DND-41 (cell line): Measurements from ENCODE around the gene FMN2.

ENCODE experiments used
- ATAC-seq: fragments of 200-7000 bp; cut with Tn5 transposase; 3 replicates; pipeline ENCODE4 v1.9.1; 2021; ENCODE audit warnings: low read depth; ENCODE audit not compliant: insufficient read depth
- DNase-seq: peaks from one replicate; pipeline ENCODE4 v3.0.0-alpha.2; 2020
- H2AFZ ChIP-seq: 2 replicates; pipeline ENCODE4 v1.6.0; 2012; ENCODE audit warnings: low read depth, low read length
- H3K27ac ChIP-seq: 2 replicates; pipeline ENCODE4 v1.5.1; 2012; ENCODE audit warnings: low read length, inconsistent platforms
- H3K27me3 ChIP-seq: fragments of 200-600 bp; sonication (generic); 2 replicates; pipeline ENCODE4 v1.6.0; 2012; ENCODE audit warnings: low read length, mild to moderate bottlenecking, inconsistent platforms; ENCODE audit not compliant: insufficient read depth, poor library complexity
- H3K36me3 ChIP-seq: 2 replicates; pipeline ENCODE4 v1.5.1; 2012; ENCODE audit warnings: low read length, inconsistent platforms; ENCODE audit not compliant: insufficient read depth
- H3K4me1 ChIP-seq: 2 replicates; pipeline ENCODE4 v1.5.1; 2012; ENCODE audit warnings: mild to moderate bottlenecking, low read length; ENCODE audit not compliant: insufficient read depth
- H3K4me2 ChIP-seq: 2 replicates; pipeline ENCODE4 v1.6.0; 2012; ENCODE audit warnings: mild to moderate bottlenecking, moderate library complexity, low read length, inconsistent platforms; ENCODE audit not compliant: insufficient read depth
- H3K4me3 ChIP-seq, 2 experiments: fragments of 200-600 bp in 1 of 2; shearing (Covaris generic) in 1 of 2; 2 replicates each; pipeline ENCODE4 v1.5.1; 2012 to 2016; ENCODE audit warnings: inconsistent platforms in 2 of 2, low read length in 2 of 2, mild to moderate bottlenecking in 2 of 2, low read depth in 1 of 2, moderate library complexity in 1 of 2
- H3K79me2 ChIP-seq: 2 replicates; pipeline ENCODE4 v1.6.0; 2012; ENCODE audit warnings: low read length, inconsistent platforms; ENCODE audit not compliant: insufficient read depth
- H3K9ac ChIP-seq: 2 replicates; pipeline ENCODE4 v1.6.0; 2012; ENCODE audit warnings: low read depth, mild to moderate bottlenecking, inconsistent platforms, low read length, moderate library complexity
- H3K9me3 ChIP-seq: 2 replicates; pipeline ENCODE4 v1.5.1; 2012; ENCODE audit warnings: low read length, moderate library complexity, mild to moderate bottlenecking, inconsistent platforms; ENCODE audit not compliant: insufficient read depth, severe bottlenecking
- H4K20me1 ChIP-seq: 2 replicates; pipeline ENCODE4 v1.6.0; 2012; ENCODE audit warnings: low read length; ENCODE audit not compliant: insufficient read depth
- EZH2 ChIP-seq: IDR thresholded peaks from 3 replicates; pipeline ENCODE4 v1.6.1; 2012; ENCODE audit warnings: borderline replicate concordance, low read depth, mild to moderate bottlenecking, moderate library complexity, low read length, inconsistent platforms; ENCODE audit not compliant: severe bottlenecking
- TF ChIP-seq, protein P1 (sequence below): IDR thresholded peaks from 2 replicates; pipeline ENCODE4 v1.5.1; 2012; ENCODE audit warnings: borderline replicate concordance, low read length, moderate library complexity, mild to moderate bottlenecking; ENCODE audit not compliant: poor library complexity, severe bottlenecking; ENCODE audit errors: extremely low read depth

The FMN2 gene

DNA sequence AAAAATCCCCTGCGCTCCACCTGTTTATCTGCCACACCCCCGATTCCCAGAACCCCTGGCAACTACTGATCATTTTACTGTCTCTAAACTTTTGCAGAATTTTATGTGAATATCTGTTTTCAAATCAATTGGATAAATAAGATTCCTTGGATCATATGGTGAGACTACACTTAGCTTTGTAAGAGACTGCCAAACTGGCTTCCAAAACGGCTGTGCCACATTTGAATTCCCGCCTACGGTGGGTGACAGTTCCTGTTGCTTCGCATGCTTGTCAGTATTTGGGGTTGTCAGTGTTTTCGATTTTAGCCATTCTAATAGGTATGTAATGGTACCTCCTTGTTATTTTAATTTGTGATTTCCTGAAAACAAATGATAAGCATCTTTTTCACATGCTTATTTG lies 22.7 kb upstream of the FMN2 start:
- Histone ChIP-seq H4K20me1 (no peaks in the 10 kb centered on the region), H3K27ac (no peak overlapping the region), H3K9ac (no peak overlapping the region), H3K79me2 (no peaks in the 10 kb centered on the region), H3K36me3 (no peaks in the 10 kb centered on the region), H3K4me1 (no peaks in the 10 kb centered on the region), H3K9me3 (no peaks in the 10 kb centered on the region), H3K27me3 (no peaks in the 10 kb centered on the region), H3K4me3 (no peak overlapping the region), H3K4me2 (no peak overlapping the region), H2AFZ (no peak overlapping the region)
- no peak for ATAC-seq
- TF ChIP-seq, protein P1, sequence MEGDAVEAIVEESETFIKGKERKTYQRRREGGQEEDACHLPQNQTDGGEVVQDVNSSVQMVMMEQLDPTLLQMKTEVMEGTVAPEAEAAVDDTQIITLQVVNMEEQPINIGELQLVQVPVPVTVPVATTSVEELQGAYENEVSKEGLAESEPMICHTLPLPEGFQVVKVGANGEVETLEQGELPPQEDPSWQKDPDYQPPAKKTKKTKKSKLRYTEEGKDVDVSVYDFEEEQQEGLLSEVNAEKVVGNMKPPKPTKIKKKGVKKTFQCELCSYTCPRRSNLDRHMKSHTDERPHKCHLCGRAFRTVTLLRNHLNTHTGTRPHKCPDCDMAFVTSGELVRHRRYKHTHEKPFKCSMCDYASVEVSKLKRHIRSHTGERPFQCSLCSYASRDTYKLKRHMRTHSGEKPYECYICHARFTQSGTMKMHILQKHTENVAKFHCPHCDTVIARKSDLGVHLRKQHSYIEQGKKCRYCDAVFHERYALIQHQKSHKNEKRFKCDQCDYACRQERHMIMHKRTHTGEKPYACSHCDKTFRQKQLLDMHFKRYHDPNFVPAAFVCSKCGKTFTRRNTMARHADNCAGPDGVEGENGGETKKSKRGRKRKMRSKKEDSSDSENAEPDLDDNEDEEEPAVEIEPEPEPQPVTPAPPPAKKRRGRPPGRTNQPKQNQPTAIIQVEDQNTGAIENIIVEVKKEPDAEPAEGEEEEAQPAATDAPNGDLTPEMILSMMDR, result no peak
- TF ChIP-seq EZH2, result no peak
- no peak for DNase-seq

DNA sequence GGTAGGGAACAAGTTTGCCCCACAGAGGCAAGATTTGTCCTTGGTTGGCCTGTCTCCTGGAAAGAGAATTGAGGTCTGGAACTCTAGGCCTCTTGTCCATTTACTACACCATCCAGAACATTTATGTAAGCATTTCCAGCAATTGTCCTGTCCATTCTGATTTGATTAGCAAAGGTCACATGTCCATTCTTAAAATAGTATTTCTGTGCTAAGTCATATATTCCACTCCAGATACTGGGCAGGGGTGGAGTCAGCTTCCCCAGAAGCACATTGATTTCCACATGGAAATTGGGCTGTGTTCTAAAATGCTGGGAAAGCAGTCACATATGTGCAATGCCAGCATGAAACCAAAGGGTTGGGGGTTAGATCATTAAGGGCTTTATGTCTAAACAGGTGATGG lies 21.5 kb upstream of the FMN2 start:
- H3K9me3 ChIP-seq, result no peaks in the 10 kb centered on the region

DNA sequence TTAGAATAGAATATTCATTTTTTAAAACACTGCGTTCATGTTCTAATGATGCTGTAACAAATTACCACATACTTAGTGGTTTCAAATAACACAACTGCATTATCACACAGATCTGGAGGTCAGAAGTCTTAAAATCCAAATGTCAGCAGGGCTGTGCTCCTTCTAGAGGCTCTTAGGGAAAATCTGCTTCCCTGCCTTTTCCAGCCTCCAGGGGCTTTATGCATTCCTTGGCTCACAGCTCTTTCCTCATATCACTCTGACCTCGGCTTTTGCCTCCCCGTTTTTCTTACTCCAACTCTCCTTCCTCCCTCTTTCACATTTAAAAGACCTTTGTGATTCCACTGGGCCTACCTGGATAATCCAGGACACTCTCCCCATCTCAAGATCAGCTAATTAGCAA lies 18.6 kb upstream of the FMN2 start:
- H3K36me3 ChIP-seq, result no peaks in the 10 kb centered on the region
- H3K4me2 ChIP-seq, result no peak overlapping the region
- H3K9me3 ChIP-seq, result no peaks in the 10 kb centered on the region
- ATAC-seq, result no peak
- no peaks in the 10 kb centered on the region for H3K79me2 ChIP-seq
- no peak for DNase-seq
- no peak overlapping the region for H2AFZ ChIP-seq
- no peak overlapping the region for H3K4me3 ChIP-seq
- no peak overlapping the region for H3K9ac ChIP-seq
- no peak overlapping the region for H3K27ac ChIP-seq
- H3K27me3 ChIP-seq, result no peaks in the 10 kb centered on the region
- H4K20me1 ChIP-seq, result no peaks in the 10 kb centered on the region
- TF ChIP-seq EZH2, result no peak
- TF ChIP-seq, protein P1, result no peak
- no peaks in the 10 kb centered on the region for H3K4me1 ChIP-seq

More for the DNA sequence above, 21.5 kb upstream of the FMN2 start:
- Histone ChIP-seq H3K4me1 (no peaks in the 10 kb centered on the region), H3K27ac (no peak overlapping the region), H2AFZ (no peak overlapping the region), H3K4me2 (no peak overlapping the region), H3K4me3 (no peak overlapping the region), H4K20me1 (no peaks in the 10 kb centered on the region), H3K27me3 (no peaks in the 10 kb centered on the region), H3K9ac (no peak overlapping the region), H3K36me3 (no peaks in the 10 kb centered on the region), H3K79me2 (no peaks in the 10 kb centered on the region)
- DNase-seq (no peak), ATAC-seq (no peak)
- TF ChIP-seq, protein P1, result no peak
- TF ChIP-seq EZH2, result no peak

DNA sequence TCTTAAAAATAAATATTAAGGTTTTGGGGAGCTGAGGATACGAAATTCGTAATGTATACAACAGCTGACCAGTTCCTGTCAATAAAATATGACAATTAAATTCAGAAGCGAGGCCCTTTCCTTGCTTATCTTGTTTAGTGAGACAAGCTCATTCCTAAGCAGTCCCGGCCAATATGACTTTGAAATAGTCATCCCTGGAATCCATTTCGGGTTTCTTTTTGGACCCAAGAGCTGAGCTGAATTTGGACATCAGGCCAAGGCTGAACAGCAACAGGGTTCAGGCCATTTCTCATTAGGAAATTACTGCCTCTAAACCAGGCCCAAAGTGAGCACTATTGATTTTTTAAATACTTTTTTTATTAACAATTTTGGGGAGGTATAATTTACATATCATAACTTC lies 17.3 kb upstream of the FMN2 start:
- Histone ChIP-seq H2AFZ (no peak overlapping the region), H3K9me3 (no peaks in the 10 kb centered on the region)

More for the DNA sequence above, 17.3 kb upstream of the FMN2 start:
- H3K79me2 ChIP-seq, result no peaks in the 10 kb centered on the region
- ATAC-seq (no peak), DNase-seq (no peak)
- no peaks in the 10 kb centered on the region for H4K20me1 ChIP-seq
- no peak overlapping the region for H3K4me2 ChIP-seq
- H3K27me3 ChIP-seq, result no peaks in the 10 kb centered on the region
- no peaks in the 10 kb centered on the region for H3K4me1 ChIP-seq
- no peaks in the 10 kb centered on the region for H3K36me3 ChIP-seq
- H3K4me3 ChIP-seq, result no peak overlapping the region
- no peak overlapping the region for H3K9ac ChIP-seq
- no peak overlapping the region for H3K27ac ChIP-seq
- TF ChIP-seq, protein P1, result no peak
- no peak for TF ChIP-seq EZH2
